ENCODE results near the gene IL10RB.

IL10RB gene

DNA sequence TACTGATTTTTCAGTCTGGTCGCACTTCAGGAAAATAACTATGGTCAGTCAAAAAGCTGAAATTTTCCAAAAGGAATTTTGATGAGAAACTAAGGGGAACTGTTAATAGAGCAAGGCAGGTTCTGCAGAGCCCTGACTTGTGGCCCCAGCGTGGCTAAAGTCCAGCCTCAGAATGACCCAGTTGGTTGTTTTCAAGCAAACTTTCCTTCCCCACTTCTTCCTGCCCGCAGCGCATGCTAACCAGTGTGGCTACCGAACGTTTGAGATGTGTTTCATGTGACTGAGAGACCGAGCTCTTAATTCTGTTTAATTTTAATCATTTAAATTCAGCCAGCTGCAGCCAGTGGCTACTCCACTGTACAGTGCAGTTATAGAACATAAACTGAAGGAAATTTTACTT is 6.2 kb upstream of the IL10RB start:
- in situ Hi-C loops (cut with HindIII; ENCODE audit: low pct_unique_long_range_greater_than_20kb, low sequenced_read_pairs): no loop called here
- TF ChIP-seq JUND (IDR thresholded peaks at IDR 0.05; ENCODE audit: low read depth): no peak
- no peak for DNase-seq (ENCODE audit: low read depth in 1 of 2, low spot score in 1 of 2)

DNA sequence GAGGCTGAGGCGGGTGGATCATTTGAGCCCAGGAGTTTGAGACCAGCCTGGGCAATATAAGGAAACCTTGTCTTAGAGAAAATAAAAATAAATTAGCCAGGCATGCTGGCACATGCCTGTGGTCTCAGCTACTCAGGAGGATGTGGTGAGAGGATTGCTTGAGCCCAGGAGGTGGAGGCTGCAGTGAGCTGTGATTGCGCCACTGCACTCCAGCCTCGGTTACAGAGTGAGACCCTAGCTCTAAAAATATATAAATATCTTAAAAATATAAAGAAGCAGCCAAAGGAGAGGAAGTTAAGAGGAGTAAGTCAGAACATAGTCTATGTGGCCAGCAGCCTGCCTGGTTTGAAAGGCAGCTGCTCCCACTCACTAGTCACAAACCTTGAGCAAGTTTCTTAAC is 4.5 kb upstream of the IL10RB start:
- no peak for DNase-seq (ENCODE audit: low read depth in 1 of 2, low spot score in 1 of 2)
- in situ Hi-C loops (cut with HindIII; ENCODE audit: low pct_unique_long_range_greater_than_20kb, low sequenced_read_pairs): no loop called here
- no peak for TF ChIP-seq JUND (IDR thresholded peaks at IDR 0.05; ENCODE audit: low read depth)

DNA sequence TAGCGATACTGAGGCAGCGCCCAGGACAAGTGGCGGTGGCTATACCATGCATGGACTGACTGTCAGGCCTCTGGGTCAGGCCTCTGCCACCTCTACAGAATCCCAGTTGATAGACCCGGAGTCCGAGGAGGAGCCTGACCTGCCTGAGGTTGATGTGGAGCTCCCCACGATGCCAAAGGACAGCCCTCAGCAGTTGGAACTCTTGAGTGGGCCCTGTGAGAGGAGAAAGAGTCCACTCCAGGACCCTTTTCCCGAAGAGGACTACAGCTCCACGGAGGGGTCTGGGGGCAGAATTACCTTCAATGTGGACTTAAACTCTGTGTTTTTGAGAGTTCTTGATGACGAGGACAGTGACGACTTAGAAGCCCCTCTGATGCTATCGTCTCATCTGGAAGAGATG is 3.2 kb upstream of the IL10RB start:
- DNase-seq (ENCODE audit: low read depth in 1 of 2, low spot score in 1 of 2): no peak
- TF ChIP-seq JUND (IDR thresholded peaks at IDR 0.05; ENCODE audit: low read depth): no peak
- in situ Hi-C loops (cut with HindIII; ENCODE audit: low pct_unique_long_range_greater_than_20kb, low sequenced_read_pairs): no loop called here

- in situ Hi-C loops (cut with HindIII; ENCODE audit: low pct_unique_long_range_greater_than_20kb, low sequenced_read_pairs): no loop called here
- no peak for TF ChIP-seq JUND (IDR thresholded peaks at IDR 0.05; ENCODE audit: low read depth)
- DNase-seq (ENCODE audit: low read depth in 1 of 2, low spot score in 1 of 2): no peak
Observed at GRCh38 chr21:33264561-33264960, 1.6 kb upstream of the IL10RB start.

- in situ Hi-C loops (cut with HindIII; ENCODE audit: low pct_unique_long_range_greater_than_20kb, low sequenced_read_pairs): no loop called here
- peak; percentile 21 to 67 for DNase-seq (ENCODE audit: low read depth in 1 of 2, low spot score in 1 of 2)
Observed at GRCh38 chr21:33265664-33266049, 510 bp upstream of the IL10RB start.

DNA sequence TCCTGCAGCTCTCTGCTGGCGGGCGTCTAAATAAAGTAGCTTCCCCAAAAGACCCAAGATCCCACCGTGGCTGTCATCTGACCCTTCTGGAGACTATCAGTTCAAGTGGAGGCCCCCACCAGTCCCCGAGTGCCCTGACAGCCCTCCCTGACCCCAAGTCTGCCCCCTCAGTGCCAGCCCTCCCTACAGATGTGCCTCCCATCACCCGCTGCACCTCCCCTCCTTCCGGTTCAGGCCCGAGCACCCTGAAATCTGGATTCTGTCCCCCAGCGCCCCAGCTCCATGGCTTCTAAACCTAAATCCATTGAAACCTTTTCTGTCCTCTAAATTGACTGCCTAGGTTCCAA is 595 bp downstream of the IL10RB start:
- TF ChIP-seq JUND (IDR thresholded peaks at IDR 0.05; ENCODE audit: low read depth): no peak
- in situ Hi-C loops (cut with HindIII; ENCODE audit: low pct_unique_long_range_greater_than_20kb, low sequenced_read_pairs): no loop called here
- DNase-seq (ENCODE audit: low read depth in 1 of 2, low spot score in 1 of 2): no peak

More at GRCh38 chr21:33265664-33266049, 510 bp upstream of the IL10RB start:
- no peak for TF ChIP-seq JUND (IDR thresholded peaks at IDR 0.05; ENCODE audit: low read depth)

- in situ Hi-C loops (cut with HindIII; ENCODE audit: low pct_unique_long_range_greater_than_20kb, low sequenced_read_pairs): no loop called here
- no peak for TF ChIP-seq JUND (IDR thresholded peaks at IDR 0.05; ENCODE audit: low read depth)
- no peak for DNase-seq (ENCODE audit: low read depth in 1 of 2, low spot score in 1 of 2)
Observed at GRCh38 chr21:33267250-33267649, 1.1 kb downstream of the IL10RB start.

DNA sequence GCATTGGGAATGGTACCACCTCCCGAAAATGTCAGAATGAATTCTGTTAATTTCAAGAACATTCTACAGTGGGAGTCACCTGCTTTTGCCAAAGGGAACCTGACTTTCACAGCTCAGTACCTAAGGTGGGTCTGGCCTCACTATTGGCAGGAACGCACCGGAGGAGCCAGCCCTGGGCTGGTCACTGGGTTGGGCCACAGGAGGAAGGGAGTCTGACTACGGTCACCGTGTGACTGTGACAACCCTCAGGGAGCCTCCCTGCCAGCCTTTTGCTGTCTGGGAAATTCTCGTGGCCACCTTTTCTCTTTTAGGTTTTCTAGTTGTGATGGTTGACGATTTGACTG is 2.2 kb downstream of the IL10RB start:
- in situ Hi-C loops (cut with HindIII; ENCODE audit: low pct_unique_long_range_greater_than_20kb, low sequenced_read_pairs): no loop called here
- TF ChIP-seq JUND (IDR thresholded peaks at IDR 0.05; ENCODE audit: low read depth): no peak
- DNase-seq (ENCODE audit: low read depth in 1 of 2, low spot score in 1 of 2): no peak

DNA sequence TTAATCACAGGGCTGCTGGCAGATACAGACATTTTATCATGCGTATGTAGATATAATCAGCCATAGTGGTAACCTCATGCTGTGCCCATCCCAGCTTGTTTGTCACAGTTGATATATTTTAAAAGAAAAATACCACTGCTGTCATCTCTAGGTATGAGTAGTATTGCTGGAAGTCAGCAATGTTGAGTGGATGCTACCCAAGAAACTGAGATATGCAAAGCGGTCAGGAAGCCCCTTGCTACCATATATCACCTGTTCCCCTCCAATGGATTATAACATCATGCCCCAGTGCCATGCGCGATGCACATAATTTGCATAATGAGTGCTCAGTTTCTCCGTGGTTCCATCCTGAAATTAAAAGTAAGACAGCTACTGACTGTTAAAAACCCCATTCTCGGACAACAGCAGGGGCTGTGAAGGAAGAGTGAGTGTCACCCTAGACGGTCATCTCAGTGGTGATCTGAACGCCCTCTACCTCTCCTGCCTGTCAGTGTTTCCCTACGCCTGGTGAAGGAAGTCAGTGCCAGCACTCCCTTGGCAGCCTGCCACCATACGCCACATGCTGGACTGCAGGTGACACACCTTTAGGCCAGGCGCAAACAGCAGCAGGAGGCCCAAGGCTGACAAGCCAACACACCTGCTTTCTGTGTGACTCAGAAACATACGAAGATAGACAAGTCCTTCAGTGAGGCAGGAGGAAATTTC is 2.7 kb downstream of the IL10RB start:
- no peak for TF ChIP-seq JUND (IDR thresholded peaks at IDR 0.05; ENCODE audit: low read depth)
- in situ Hi-C loops (cut with HindIII; ENCODE audit: low pct_unique_long_range_greater_than_20kb, low sequenced_read_pairs): no loop called here
- peak; percentile 73 to 94 for DNase-seq (ENCODE audit: low read depth in 1 of 2, low spot score in 1 of 2)

- in situ Hi-C loops (cut with HindIII; ENCODE audit: low pct_unique_long_range_greater_than_20kb, low sequenced_read_pairs): no loop called here
- no peak for DNase-seq (ENCODE audit: low read depth in 1 of 2, low spot score in 1 of 2)
- no peak for TF ChIP-seq JUND (IDR thresholded peaks at IDR 0.05; ENCODE audit: low read depth)
Observed at GRCh38 chr21:33270986-33271385, 4.8 kb downstream of the IL10RB start.

DNA sequence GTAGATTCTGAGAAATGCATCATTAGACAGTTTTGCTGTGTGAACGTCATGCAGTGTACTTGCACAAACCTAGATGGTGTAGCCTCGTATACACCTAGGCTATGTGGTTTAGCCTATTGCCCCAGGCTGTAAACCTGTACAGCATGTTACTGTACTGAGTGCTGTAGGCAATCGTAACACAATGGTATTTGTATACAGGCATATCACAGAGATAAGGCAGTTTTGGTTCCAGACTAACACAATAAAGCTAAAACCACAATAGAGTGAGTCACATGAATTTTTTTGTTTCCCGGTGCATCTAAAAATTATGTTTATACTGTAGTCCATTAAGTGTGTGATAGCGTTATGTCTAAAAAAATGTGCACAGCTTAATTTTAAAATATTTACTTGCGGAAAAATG is 6.9 kb downstream of the IL10RB start:
- no peak for TF ChIP-seq JUND (IDR thresholded peaks at IDR 0.05; ENCODE audit: low read depth)
- no peak for DNase-seq (ENCODE audit: low read depth in 1 of 2, low spot score in 1 of 2)
- in situ Hi-C loops (cut with HindIII; ENCODE audit: low pct_unique_long_range_greater_than_20kb, low sequenced_read_pairs): no loop called here

- no peak for TF ChIP-seq JUND (IDR thresholded peaks at IDR 0.05; ENCODE audit: low read depth)
- in situ Hi-C loops (cut with HindIII; ENCODE audit: low pct_unique_long_range_greater_than_20kb, low sequenced_read_pairs): no loop called here
Observed at GRCh38 chr21:33278721-33279120, 12.6 kb downstream of the IL10RB start.

DNA sequence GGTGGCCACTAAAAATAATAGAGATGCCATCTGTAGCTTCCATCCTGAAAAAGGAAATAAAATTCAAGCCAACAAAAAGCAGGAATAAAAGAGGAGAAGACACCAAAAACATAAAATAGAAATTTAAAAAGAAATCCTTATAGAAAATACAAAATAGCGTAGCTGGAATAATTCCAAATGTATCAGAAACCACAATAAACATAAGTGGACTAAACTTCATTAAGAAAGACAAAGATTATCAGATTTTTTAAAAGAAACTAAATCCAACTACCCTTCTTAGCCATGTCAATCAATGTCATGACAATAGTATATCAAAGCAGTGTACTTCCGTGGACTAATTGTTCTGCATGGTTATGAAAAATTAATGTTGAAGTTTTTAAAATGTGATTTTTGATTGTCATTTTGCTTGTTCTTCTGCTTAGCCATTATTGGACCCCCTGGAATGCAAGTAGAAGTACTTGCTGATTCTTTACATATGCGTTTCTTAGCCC is 13.2 kb downstream of the IL10RB start:
- DNase-seq (ENCODE audit: low read depth in 1 of 2, low spot score in 1 of 2): no peak
- TF ChIP-seq JUND (IDR thresholded peaks at IDR 0.05; ENCODE audit: low read depth): no peak
- in situ Hi-C loops (cut with HindIII; ENCODE audit: low pct_unique_long_range_greater_than_20kb, low sequenced_read_pairs): no loop called here

More at GRCh38 chr21:33278721-33279120, 12.6 kb downstream of the IL10RB start:
- no peak for DNase-seq (ENCODE audit: low read depth in 1 of 2, low spot score in 1 of 2)

DNA sequence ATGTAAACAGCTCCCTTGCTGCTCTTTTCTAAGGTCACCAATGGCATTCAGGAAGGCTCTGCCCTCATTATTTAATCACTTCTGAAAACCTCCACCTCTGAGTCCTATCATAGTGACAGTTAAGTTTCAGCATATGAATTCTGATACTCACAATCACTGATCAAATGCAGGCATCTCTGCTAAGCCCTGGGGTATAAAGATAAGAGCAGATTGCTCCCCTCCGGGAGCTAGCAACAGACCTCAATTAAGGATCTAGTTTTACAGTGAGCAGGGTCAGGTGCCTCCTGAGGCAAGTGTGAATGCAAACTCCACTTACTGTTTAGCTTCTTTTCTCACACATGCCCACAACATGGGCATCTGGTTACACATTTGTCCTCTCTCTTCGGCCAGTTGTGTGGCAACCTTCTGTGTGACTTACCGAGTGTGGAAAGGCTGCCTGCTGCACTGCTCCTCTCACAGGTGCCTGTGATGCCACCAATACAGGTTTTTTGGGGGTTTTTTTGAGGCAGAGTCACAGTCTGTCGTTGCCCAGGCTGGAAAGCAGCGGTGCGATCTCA is 15.0 kb downstream of the IL10RB start:
- in situ Hi-C loops (cut with HindIII; ENCODE audit: low pct_unique_long_range_greater_than_20kb, low sequenced_read_pairs): no loop called here
- no peak for TF ChIP-seq JUND (IDR thresholded peaks at IDR 0.05; ENCODE audit: low read depth)

More for the DNA sequence above, 15.0 kb downstream of the IL10RB start:
- no peak for DNase-seq (ENCODE audit: low read depth in 1 of 2, low spot score in 1 of 2)

All from T47D (cell line).